ENCODE data around the gene PPP6R3. TPM values are rescaled to one million over a fixed set of nuclear protein-coding genes. Genes with fewer than 3 reads are reported as not detected.
A peak's percentile ranks its signal among the peaks of the same experiment; 100 is the strongest.

The PPP6R3 gene
- total RNA-seq, 2 donors from 2014 or later, result 188 to 189 TPM

GRCh38 chr11:68584991-68585524 is 124.5 kb downstream of the PPP6R3 start:
- Mint-ChIP-seq H3K27ac (no peak overlapping the region), H3K4me1 (ENCODE audit: low read depth in 2 of 2) (peaks cover 11 to 21% of the 10 kb centered on the region in 2 donors), H3K27me3 (no peaks in the 10 kb centered on the region), H3K9me3 (no peaks in the 10 kb centered on the region), H3K4me3 (no peak overlapping the region), H3K36me3 (peaks cover 8% of the 10 kb centered on the region)
- ATAC-seq, result no peak
- DNase-seq (ENCODE audit: low spot score), result no peak

DNA sequence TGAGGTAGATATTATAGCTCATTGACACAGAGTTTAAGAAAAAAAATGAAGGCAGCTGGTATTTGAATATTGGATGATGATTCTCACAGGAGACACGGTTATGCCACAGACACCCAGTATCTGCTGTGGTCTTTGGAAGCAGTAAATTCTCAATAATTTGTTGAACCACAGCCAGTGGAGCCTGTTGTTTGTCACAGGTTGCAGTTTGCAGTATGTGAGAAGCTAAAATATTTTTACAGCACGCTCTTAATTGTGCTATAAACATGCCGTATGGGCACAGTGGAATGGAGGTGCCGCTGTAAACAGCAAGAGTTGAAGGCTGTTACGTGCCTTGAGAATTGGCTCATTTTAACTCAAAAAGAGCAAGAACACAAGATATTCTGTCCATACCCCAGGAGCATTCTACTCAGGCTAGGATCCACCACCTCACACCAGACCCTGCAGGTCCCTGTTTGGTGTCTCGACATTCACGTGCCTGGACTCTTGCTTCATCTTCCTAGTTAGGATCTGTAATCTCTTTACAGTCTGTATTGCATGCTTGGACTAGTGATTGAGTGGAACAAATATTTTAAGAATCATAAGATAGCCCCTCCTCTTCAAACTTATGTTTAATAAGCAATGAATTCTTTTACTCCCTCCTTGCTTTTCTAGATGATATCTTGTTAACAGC is 129.1 kb downstream of the PPP6R3 start:
- Mint-ChIP-seq H3K27me3 (no peaks in the 10 kb centered on the region), H3K4me1 (ENCODE audit: low read depth in 2 of 2) (peaks cover 0 to 5% of the 10 kb centered on the region in 2 donors), H3K27ac (peak overlapping the region in 1 of 2 donors; percentile 59), H3K36me3 (peaks cover 30% of the 10 kb centered on the region), H3K4me3 (no peak overlapping the region), H3K9me3 (no peaks in the 10 kb centered on the region)
- DNase-seq (ENCODE audit: low spot score) (no peak), ATAC-seq (no peak)

DNA sequence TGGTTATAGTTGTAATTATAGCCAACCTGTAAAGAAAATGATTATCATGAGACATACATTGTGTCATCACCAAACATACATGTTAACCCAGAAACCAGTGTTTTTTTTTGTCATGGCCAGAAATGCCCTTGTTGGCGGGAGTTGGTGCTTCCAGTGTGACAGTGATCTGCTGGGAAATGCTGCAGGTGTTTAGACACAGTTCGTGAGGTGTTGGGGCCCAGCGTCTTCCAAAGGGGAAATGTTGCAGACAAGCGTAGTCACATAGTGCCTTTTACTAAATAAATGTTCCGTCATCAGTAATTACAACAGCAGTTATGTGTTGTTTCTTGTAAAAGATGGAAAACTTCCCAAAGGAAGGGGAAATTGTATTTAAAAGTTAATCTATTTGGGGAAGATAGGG is 131.2 kb downstream of the PPP6R3 start:
- peaks cover 39% of the 10 kb centered on the region for H3K36me3 Mint-ChIP-seq
- ATAC-seq, result no peak
- peaks cover 0 to 9% of the 10 kb centered on the region in 2 donors for H3K4me1 Mint-ChIP-seq (ENCODE audit: low read depth in 2 of 2)
- no peak overlapping the region for H3K27ac Mint-ChIP-seq
- H3K9me3 Mint-ChIP-seq, result no peaks in the 10 kb centered on the region
- no peak overlapping the region for H3K4me3 Mint-ChIP-seq
- DNase-seq (ENCODE audit: low spot score), result no peak
- no peaks in the 10 kb centered on the region for H3K27me3 Mint-ChIP-seq

DNA sequence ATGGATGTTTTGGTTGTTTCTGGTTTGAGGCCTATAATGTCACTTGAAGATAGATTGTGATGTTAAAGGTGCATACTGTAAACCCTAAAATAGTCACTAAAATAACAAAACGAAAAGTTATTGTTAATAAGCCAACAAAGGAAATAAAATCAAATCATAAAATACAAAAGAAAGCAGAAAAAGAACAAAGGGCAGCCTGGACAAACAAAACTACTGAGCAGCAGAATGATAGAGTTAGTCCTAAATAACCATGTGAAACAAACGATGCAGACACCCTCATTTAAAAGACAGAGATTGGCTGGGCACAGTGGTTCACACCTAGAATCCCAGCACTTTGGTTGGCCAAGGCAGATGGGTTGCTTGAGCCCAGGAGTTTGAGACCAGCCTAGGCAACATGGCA is 132.9 kb downstream of the PPP6R3 start:
- no peak for DNase-seq (ENCODE audit: low spot score)
- H3K27me3 Mint-ChIP-seq, result no peaks in the 10 kb centered on the region
- H3K27ac Mint-ChIP-seq, result peak overlapping the region in 1 of 2 donors; percentile 14
- H3K4me3 Mint-ChIP-seq, result no peak overlapping the region
- no peak for ATAC-seq
- H3K36me3 Mint-ChIP-seq, result peaks cover 41% of the 10 kb centered on the region
- H3K9me3 Mint-ChIP-seq, result no peaks in the 10 kb centered on the region
- H3K4me1 Mint-ChIP-seq (ENCODE audit: low read depth in 2 of 2), result peaks cover 0 to 19% of the 10 kb centered on the region in 2 donors

DNA sequence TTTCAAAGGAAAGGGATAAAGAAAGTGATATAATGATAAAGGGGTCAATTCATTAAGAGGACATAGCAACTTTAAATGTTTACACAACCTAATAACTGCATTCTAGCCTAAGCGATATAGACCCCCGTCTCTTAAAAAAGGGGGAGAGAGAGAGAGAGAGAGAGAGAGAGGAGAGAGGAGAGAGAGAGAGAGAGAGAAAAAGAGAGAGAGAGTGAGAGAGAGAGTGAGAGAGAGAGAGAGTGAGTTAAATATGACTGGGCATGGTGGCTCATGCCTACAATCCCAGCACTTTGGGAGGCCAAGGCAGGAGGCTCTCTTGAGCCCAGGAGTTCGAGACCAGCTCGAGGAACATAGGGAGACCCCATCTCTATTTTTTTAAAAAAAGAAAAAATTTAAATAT is 133.6 kb downstream of the PPP6R3 start:
- Mint-ChIP-seq H3K4me3 (no peak overlapping the region), H3K9me3 (no peaks in the 10 kb centered on the region), H3K4me1 (ENCODE audit: low read depth in 2 of 2) (peaks cover 0 to 23% of the 10 kb centered on the region in 2 donors), H3K36me3 (peaks cover 46% of the 10 kb centered on the region), H3K27ac (peak overlapping the region in 1 of 2 donors; percentile 14), H3K27me3 (no peaks in the 10 kb centered on the region)
- no peak for DNase-seq (ENCODE audit: low spot score)
- no peak for ATAC-seq

DNA sequence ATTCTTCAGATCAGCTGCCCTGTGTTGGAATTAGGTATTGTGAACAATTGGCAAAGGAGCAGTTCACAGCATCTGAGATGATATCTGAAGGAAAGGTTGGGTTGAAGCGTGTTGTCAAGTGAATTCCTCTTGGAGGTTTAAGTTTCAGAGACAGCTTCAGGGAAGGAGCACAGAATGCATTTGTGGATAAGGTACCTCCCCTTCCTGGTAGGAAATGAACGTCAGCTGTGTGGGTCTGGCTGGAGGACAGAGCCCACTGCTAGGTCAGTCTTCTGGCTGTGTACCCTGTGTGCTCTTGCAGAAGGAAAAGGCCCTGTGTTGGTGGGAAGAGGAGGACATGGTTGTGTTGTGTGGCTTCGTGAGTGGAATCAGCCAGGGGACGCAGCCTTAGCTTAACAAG is 135.7 kb downstream of the PPP6R3 start:
- Mint-ChIP-seq H3K4me3 (no peak overlapping the region), H3K27me3 (no peaks in the 10 kb centered on the region), H3K27ac (peak overlapping the region in 1 of 2 donors; percentile 42), H3K4me1 (ENCODE audit: low read depth in 2 of 2) (peaks cover 0 to 26% of the 10 kb centered on the region in 2 donors), H3K36me3 (peaks cover 51% of the 10 kb centered on the region), H3K9me3 (no peaks in the 10 kb centered on the region)
- ATAC-seq (no peak), DNase-seq (ENCODE audit: low spot score) (no peak)

DNA sequence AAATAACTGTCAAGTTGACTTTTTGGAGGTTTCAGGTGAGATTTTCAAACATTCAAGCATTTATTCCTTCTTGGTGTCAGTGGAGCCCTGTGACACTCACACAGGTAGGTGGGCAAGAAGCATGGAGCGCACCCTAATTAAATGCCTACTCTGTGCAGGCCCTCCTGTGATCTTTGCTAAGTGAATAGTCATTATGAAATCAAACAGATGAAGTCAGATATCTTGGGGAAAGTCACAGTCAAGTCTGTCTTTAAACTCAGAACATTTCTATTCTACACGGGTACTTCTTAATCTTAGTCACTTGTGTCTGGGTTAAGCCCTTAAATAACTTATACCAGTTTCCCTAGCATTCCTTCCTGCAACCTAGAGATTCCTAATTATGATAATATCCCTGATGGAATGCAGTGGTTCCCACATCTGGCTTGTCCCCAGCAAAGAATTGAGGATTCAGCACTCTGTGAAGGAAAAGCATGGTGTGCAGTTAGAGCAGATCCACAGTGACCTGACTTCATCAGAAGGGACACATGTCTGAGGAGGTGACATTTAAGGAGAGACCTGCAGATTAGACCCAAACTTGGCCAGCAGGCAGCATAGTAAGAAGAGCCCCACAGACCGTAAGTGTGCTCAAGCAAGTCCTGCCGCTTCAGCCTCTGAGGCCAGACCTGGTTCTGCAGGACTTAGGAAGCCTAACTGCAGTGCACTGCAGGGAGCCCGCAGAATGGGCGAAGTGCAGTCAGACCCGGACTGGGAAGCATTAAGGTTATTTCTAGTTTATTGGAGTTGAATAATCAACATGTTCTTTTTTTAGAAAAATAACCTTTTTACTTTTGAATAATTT is 138.5 kb downstream of the PPP6R3 start:
- H3K27ac Mint-ChIP-seq, result peak overlapping the region in 1 of 2 donors; percentile 38
- H3K4me1 Mint-ChIP-seq (ENCODE audit: low read depth in 2 of 2), result peaks cover 0 to 26% of the 10 kb centered on the region in 2 donors
- no peak overlapping the region for H3K4me3 Mint-ChIP-seq
- DNase-seq (ENCODE audit: low spot score) (no peak), ATAC-seq (no peak)
- peaks cover 44% of the 10 kb centered on the region for H3K36me3 Mint-ChIP-seq
- H3K9me3 Mint-ChIP-seq, result no peaks in the 10 kb centered on the region
- no peaks in the 10 kb centered on the region for H3K27me3 Mint-ChIP-seq

DNA sequence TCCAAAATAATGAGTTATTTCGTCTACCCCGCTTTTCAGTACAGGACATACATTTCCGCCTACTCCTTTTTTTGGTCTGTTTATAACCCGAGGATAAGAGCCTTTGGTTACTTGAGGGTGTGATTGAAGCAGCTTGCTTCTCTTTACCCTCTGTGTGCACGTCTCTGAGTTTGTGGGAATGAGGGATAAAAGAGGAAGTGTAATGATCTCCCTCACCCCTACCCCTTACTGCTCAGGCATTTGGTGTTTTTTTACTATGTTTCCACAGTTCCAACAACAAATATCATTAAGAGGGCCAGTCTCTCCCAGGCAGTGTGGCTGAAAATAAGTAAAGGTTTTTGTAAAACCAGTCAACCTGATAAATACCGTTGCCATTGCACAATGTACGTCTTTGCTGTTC is 140.6 kb downstream of the PPP6R3 start:
- H3K4me1 Mint-ChIP-seq (ENCODE audit: low read depth in 2 of 2), result peaks cover 0 to 22% of the 10 kb centered on the region in 2 donors
- no peak overlapping the region for H3K4me3 Mint-ChIP-seq
- no peaks in the 10 kb centered on the region for H3K27me3 Mint-ChIP-seq
- peaks cover 55% of the 10 kb centered on the region for H3K36me3 Mint-ChIP-seq
- no peak for ATAC-seq
- H3K9me3 Mint-ChIP-seq, result no peaks in the 10 kb centered on the region
- no peak overlapping the region for H3K27ac Mint-ChIP-seq
- DNase-seq (ENCODE audit: low spot score), result no peak

DNA sequence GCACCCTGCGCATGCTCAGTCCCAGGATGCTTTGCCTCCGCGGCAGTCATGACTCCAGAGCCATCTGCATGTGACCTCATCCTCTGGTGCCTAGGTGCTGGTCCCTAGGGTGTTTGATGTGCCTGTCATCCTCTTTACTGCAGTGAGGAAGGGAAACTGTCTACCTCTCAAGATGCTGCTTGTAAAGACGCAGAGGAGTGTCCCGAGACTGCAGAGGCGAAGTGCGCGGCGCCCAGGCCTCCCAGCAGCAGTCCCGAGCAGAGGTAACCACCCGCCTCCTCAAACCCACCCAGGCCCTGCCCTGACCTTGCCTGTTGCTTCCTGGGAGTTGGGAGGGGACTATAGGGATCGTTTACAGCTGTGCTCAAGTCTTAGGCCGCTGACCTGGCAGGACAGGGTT is 149.2 kb downstream of the PPP6R3 start:
- H3K4me3 Mint-ChIP-seq, result no peak overlapping the region
- no peak for ATAC-seq
- DNase-seq (ENCODE audit: low spot score), result no peak
- H3K27ac Mint-ChIP-seq, result no peak overlapping the region
- H3K27me3 Mint-ChIP-seq, result no peaks in the 10 kb centered on the region
- H3K36me3 Mint-ChIP-seq, result peaks cover 27% of the 10 kb centered on the region
- H3K9me3 Mint-ChIP-seq, result no peaks in the 10 kb centered on the region
- peaks cover 4 to 5% of the 10 kb centered on the region in 2 donors for H3K4me1 Mint-ChIP-seq (ENCODE audit: low read depth in 2 of 2)

DNA sequence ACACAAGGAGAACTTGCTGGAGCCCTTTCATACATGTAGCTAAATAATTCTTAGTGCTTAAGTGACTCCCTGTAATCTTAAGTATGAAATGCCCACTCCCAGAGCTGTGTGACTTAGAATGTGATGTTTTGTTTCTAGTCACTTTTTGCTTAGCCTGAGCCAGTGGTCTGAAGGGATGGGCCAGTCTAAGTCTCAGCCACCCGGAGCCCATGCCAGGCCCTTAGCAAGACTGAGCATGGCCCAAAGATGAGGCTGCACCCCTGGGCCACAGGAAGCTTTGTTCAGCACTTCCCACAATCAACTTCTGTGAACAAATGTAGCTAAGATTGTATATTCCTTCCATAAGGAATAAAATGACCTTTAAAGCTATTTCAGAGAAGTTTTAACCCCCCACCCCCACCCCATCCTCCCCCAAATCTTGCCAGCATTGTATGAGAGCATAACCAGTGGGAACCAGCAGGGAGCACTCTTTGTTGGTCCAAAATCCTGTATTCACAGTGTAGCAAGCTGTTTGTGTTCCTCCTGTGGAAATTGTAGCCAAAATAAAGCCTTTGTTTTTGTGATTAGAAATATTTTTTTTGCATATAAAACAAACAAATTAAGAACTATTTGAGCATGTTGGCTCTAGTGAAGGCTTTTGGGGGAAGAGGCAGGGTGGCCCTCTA is 150.0 kb downstream of the PPP6R3 start:
- DNase-seq (ENCODE audit: low spot score), result no peak
- no peak for ATAC-seq
- peaks cover 4 to 5% of the 10 kb centered on the region in 2 donors for H3K4me1 Mint-ChIP-seq (ENCODE audit: low read depth in 2 of 2)
- peaks cover 20% of the 10 kb centered on the region for H3K36me3 Mint-ChIP-seq
- H3K27me3 Mint-ChIP-seq, result no peaks in the 10 kb centered on the region
- H3K27ac Mint-ChIP-seq, result no peak overlapping the region
- H3K4me3 Mint-ChIP-seq, result no peak overlapping the region
- H3K9me3 Mint-ChIP-seq, result no peaks in the 10 kb centered on the region

DNA sequence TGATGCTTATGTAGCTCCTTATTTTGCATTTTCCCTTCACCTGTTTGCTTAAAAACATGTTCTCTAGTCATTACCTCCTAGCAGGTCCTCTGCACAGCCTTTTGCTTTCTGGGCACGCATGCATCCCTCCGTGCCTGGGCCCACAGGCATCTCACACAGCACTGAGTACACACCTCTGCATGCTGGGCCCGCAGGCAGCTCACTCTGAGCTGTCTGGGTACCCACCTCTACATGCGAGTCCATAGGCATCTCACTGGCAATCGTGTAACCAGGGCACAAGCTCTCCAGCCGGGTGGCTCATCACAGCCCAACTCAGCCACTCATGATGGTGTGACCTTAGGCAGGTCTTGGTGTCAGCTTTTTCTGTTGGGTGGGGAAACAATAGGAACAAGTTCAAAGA is 155.1 kb downstream of the PPP6R3 start:
- H3K27me3 Mint-ChIP-seq, result peaks cover 0 to 3% of the 10 kb centered on the region in 2 donors
- no peak for DNase-seq (ENCODE audit: low spot score)
- no peak overlapping the region for H3K27ac Mint-ChIP-seq
- ATAC-seq, result peak in 1 of 2 donors; percentile 55
- peaks cover 0 to 3% of the 10 kb centered on the region in 2 donors for H3K4me1 Mint-ChIP-seq (ENCODE audit: low read depth in 2 of 2)
- no peak overlapping the region for H3K4me3 Mint-ChIP-seq
- no peaks in the 10 kb centered on the region for H3K9me3 Mint-ChIP-seq
- peaks cover 11% of the 10 kb centered on the region for H3K36me3 Mint-ChIP-seq

GRCh38 chr11:68617925-68618809 is 157.6 kb downstream of the PPP6R3 start:
- H3K4me3 Mint-ChIP-seq, result no peak overlapping the region
- peaks cover 0 to 6% of the 10 kb centered on the region in 2 donors for H3K27me3 Mint-ChIP-seq
- no peaks in the 10 kb centered on the region for H3K4me1 Mint-ChIP-seq (ENCODE audit: low read depth in 2 of 2)
- H3K27ac Mint-ChIP-seq, result no peak overlapping the region
- ATAC-seq (no peak), DNase-seq (ENCODE audit: low spot score) (no peak)
- H3K36me3 Mint-ChIP-seq, result peaks cover 11% of the 10 kb centered on the region
- no peaks in the 10 kb centered on the region for H3K9me3 Mint-ChIP-seq

DNA sequence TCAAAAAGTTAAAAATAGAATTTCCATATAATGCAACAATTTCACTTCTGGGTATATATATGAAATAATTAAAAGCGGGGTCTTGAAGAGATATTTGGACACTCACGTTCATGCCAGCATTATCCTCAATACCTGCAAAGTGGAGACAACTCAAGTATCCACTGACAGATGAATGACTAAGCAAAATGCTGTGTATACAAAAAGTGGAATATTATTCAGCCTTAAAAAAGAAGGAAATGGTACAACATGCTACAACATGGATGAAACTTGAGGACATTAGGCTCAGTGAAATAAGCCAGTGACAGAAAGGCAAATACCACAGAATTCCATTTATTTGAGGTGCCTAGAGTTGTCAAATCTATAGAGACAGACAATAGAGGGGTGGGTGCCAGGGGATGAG is 161.3 kb downstream of the PPP6R3 start:
- H3K4me3 Mint-ChIP-seq, result no peak overlapping the region
- no peak for DNase-seq (ENCODE audit: low spot score)
- no peak overlapping the region for H3K27ac Mint-ChIP-seq
- H3K9me3 Mint-ChIP-seq, result no peaks in the 10 kb centered on the region
- no peak for ATAC-seq
- H3K36me3 Mint-ChIP-seq, result no peaks in the 10 kb centered on the region
- no peaks in the 10 kb centered on the region for H3K4me1 Mint-ChIP-seq (ENCODE audit: low read depth in 2 of 2)
- H3K27me3 Mint-ChIP-seq, result peaks cover 16 to 17% of the 10 kb centered on the region in 2 donors
